Epithelial cell of proximal tubule (primary cell): ENCODE measurements around the gene HPS1. TPM values are rescaled to one million over a fixed set of nuclear protein-coding genes. Genes with fewer than 3 reads are reported as not detected.
A peak's percentile ranks its signal among the peaks of the same experiment; 100 is the strongest.

Experiments used
- DNase-seq: peaks from one replicate; pipeline ENCODE4 v3.0.0-alpha.2; 2011; ENCODE audit warnings: low read depth
- H3K4me3 ChIP-seq: 2 replicates; pipeline ENCODE4 v1.5.1; 2011; ENCODE audit warnings: low read depth, mild to moderate bottlenecking, low read length
- total RNA-seq: library from RNA; depleted of rRNA; stranded (reverse); fragments of >200 nt; gene quantifications from 2 replicates; pipeline ENCODE4 v1.2.3, GENCODE V29; 2015
- TF ChIP-seq, protein P1 (sequence below): conservative IDR thresholded peaks from 2 replicates; pipeline ENCODE4 v1.5.1; 2012; ENCODE audit warnings: low read depth, mild to moderate bottlenecking, low read length

The HPS1 gene
- total RNA-seq, 1 donor from 2014 or later, result 29.2 TPM

GRCh38 chr10:98456686-98457482 lies 10.1 kb upstream of the HPS1 start:
- DNase-seq, result no peak
- H3K4me3 ChIP-seq, result no peak overlapping the region
- TF ChIP-seq, protein P1, sequence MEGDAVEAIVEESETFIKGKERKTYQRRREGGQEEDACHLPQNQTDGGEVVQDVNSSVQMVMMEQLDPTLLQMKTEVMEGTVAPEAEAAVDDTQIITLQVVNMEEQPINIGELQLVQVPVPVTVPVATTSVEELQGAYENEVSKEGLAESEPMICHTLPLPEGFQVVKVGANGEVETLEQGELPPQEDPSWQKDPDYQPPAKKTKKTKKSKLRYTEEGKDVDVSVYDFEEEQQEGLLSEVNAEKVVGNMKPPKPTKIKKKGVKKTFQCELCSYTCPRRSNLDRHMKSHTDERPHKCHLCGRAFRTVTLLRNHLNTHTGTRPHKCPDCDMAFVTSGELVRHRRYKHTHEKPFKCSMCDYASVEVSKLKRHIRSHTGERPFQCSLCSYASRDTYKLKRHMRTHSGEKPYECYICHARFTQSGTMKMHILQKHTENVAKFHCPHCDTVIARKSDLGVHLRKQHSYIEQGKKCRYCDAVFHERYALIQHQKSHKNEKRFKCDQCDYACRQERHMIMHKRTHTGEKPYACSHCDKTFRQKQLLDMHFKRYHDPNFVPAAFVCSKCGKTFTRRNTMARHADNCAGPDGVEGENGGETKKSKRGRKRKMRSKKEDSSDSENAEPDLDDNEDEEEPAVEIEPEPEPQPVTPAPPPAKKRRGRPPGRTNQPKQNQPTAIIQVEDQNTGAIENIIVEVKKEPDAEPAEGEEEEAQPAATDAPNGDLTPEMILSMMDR, result no peak

DNA sequence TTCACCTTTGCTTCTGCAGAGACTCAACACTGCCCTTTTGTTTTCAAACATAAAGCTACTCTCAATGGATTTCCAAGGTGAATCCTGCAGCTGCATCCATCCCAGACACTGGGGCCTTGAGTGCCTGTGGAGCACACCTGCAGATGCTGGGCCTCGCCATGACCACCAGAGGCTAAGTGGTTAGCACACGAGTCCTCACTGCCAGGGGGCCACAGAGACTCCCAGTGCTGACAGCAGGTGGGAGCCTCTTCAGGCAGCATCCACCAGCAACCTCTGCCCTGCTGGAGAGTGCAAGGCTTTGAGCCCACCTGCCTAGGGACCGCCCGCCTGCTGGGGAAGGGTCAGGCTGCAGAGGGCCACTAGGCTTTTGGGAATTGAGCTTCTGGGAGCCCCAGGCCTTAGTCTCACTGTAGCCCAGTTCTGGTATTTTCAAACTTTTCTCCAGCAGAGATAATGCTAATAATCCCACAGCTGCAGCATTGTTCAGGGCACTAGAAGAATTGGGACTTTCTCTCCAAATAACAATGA lies 9.4 kb upstream of the HPS1 start:
- no peak overlapping the region for H3K4me3 ChIP-seq
- no peak for DNase-seq
- TF ChIP-seq, protein P1, result no peak

GRCh38 chr10:98453729-98454128 lies 7.0 kb upstream of the HPS1 start:
- H3K4me3 ChIP-seq, result no peak overlapping the region
- no peak for DNase-seq
- TF ChIP-seq, protein P1, result no peak

DNA sequence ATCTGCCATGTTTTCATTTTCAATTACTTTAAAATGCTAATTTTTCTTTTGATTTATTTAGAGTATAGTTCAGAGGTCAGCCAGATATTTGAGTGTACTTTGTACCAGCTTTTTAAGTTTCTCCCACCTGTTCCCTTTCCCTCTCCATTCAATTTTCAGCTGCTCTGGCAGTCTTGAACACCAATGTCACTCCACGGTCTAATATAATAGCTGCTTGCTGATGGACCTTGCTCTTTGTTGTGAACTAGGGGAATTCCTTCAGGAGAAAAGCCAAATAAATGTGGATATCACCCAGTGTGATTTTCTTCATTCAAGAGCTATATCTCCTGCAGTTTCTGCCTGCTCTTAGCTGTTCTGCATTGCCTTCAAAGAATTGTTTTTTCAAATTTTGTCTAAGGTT lies 3.9 kb upstream of the HPS1 start:
- DNase-seq, result no peak
- TF ChIP-seq, protein P1, result no peak
- H3K4me3 ChIP-seq, result no peak overlapping the region

DNA sequence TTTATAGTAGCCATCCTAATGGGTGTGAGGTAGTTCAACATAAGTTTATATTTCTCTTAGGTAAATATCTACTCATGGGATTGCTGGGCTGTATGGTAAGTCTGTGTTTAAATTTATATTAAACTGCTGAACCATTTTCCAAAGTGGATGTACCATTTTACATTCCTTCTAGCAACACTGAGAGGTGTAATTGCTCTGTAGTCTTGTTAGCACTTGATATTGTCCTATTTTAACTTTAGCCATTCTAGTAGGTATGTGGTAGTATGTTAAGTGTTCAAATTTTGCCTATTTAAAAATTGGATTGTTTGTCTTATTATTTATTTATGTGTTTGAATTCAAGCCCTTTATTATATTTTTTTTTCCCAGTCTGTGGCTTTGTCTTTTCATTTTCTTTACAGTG lies 2.6 kb upstream of the HPS1 start:
- no peak overlapping the region for H3K4me3 ChIP-seq
- TF ChIP-seq, protein P1, result no peak
- no peak for DNase-seq

DNA sequence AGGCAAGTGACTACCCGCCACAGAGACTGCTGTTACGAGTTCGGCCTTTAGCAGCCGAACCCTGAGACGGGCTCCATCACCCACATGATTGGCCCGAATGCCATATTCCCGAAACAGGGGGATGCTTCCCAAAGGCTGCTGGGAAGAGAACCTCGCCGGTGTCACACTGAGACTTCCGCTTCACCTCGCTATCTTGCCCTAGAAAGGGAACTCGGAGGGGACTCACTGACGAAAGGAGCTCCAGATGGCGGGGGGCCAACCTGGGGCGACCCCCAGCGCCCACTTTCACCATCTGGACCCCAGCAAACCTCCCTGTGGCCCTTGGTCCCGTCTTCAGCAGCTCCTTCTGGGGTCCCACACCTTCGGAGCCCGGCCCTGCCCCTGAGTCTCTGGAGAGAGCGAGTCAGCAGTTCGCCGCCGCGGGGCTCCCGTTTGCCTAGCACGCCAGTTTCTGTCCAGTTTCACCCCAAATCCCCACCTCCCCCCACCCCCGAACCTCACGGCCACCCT lies 529 bp downstream of the HPS1 start:
- TF ChIP-seq, protein P1, result no peak
- H3K4me3 ChIP-seq, result peak overlapping the region; percentile 79
- DNase-seq, result no peak

GRCh38 chr10:98445200-98445812 lies 1.4 kb downstream of the HPS1 start:
- TF ChIP-seq, protein P1, result no peak
- H3K4me3 ChIP-seq, result peak overlapping the region; percentile 79
- no peak for DNase-seq
